Breast epithelium (tissue), 3 donors: ENCODE measurements around the gene LRRFIP1.

Source experiments
- POLR2A ChIP-seq: fragments of 450-650 bp; IDR thresholded peaks from one replicate; pipeline ENCODE4 v1.6.1; 2016; ENCODE audit warnings: antibody characterized with exemption, mild to moderate bottlenecking, moderate library complexity
- POLR2AphosphoS5 ChIP-seq, 3 donors: sonication (generic); formaldehyde crosslinking; IDR thresholded peaks; one replicate each; pipeline ENCODE4 v1.6.1; 2017; ENCODE audit warnings: antibody characterized with exemption in 3 of 3
- TF ChIP-seq, protein P1 (sequence below), 3 donors: fragments of 450-650 bp; IDR thresholded peaks; one replicate each; pipeline ENCODE4 v1.5.1; 2016 to 2017; ENCODE audit warnings: antibody characterized with exemption in 3 of 3, mild to moderate bottlenecking in 3 of 3, moderate library complexity in 3 of 3

DNA sequence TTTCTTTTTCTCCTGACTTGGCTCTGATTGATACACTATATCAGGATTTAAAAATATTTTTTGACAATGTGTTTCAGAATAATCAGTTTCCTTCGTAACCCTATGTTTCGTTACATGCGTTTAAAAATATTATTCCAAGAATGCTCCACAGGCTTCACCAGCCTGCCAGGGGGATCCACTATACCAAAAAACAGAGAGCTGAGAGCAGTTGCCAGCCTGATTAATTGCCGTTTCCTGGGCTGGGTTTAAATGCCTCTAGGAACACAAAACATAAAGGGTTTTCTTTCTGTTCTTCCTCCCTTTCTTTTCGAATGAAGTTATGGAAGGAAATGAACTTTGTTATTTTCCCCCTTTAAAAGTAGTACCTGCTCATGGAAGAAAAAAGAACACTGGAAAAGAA lies 47.9 kb downstream of the LRRFIP1 start:
- TF ChIP-seq, protein P1, sequence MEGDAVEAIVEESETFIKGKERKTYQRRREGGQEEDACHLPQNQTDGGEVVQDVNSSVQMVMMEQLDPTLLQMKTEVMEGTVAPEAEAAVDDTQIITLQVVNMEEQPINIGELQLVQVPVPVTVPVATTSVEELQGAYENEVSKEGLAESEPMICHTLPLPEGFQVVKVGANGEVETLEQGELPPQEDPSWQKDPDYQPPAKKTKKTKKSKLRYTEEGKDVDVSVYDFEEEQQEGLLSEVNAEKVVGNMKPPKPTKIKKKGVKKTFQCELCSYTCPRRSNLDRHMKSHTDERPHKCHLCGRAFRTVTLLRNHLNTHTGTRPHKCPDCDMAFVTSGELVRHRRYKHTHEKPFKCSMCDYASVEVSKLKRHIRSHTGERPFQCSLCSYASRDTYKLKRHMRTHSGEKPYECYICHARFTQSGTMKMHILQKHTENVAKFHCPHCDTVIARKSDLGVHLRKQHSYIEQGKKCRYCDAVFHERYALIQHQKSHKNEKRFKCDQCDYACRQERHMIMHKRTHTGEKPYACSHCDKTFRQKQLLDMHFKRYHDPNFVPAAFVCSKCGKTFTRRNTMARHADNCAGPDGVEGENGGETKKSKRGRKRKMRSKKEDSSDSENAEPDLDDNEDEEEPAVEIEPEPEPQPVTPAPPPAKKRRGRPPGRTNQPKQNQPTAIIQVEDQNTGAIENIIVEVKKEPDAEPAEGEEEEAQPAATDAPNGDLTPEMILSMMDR (IDR thresholded peaks at IDR 0.05), result no peak
- TF ChIP-seq POLR2AphosphoS5 (IDR thresholded peaks at IDR 0.05) (no peak), POLR2A (no peak)
